ENCODE measurements around the gene EXT2. TPM values are rescaled to one million over a fixed set of nuclear protein-coding genes. Genes with fewer than 3 reads are reported as not detected.

EXT2 gene
- total RNA-seq, 1 donor: 174 TPM

DNA sequence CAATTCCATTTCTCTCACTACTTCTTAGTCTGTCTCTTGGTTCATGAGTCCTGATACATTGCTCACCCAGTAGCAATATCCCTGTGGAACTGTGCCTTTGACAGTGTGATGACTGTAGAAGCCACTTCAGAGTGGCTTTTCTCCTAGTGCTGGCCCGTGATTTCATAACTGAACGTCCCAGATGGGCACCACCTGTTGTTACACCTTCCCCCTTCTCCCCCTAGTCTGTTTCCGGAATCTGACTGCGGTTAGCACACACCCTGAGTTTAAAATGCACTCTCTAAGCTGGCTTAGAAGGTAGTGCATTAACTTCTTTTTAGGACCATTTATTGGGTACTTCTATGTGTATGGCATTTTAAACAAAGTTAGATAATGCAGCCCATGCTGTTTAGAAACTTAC, 131.5 kb downstream of the EXT2 start:
- H3K4me3 ChIP-seq (ENCODE audit: insufficient read depth, low read length): no peak overlapping the region
- no peaks in the 10 kb centered on the region for H3K27me3 ChIP-seq (ENCODE audit: insufficient read depth, low read length)
- H3K4me2 ChIP-seq (ENCODE audit: insufficient read depth, low read length): no peak overlapping the region
- H3K27ac ChIP-seq (ENCODE audit: low read depth, low read length): no peak overlapping the region
- no peaks in the 10 kb centered on the region for H3K79me2 ChIP-seq (ENCODE audit: insufficient read depth, low read length)
- H3K4me1 ChIP-seq (ENCODE audit: insufficient read depth, low read length): peaks cover 49% of the 10 kb centered on the region
- no peak overlapping the region for H2AFZ ChIP-seq (ENCODE audit: low read length)
- TF ChIP-seq, protein P1, sequence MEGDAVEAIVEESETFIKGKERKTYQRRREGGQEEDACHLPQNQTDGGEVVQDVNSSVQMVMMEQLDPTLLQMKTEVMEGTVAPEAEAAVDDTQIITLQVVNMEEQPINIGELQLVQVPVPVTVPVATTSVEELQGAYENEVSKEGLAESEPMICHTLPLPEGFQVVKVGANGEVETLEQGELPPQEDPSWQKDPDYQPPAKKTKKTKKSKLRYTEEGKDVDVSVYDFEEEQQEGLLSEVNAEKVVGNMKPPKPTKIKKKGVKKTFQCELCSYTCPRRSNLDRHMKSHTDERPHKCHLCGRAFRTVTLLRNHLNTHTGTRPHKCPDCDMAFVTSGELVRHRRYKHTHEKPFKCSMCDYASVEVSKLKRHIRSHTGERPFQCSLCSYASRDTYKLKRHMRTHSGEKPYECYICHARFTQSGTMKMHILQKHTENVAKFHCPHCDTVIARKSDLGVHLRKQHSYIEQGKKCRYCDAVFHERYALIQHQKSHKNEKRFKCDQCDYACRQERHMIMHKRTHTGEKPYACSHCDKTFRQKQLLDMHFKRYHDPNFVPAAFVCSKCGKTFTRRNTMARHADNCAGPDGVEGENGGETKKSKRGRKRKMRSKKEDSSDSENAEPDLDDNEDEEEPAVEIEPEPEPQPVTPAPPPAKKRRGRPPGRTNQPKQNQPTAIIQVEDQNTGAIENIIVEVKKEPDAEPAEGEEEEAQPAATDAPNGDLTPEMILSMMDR (IDR thresholded peaks at IDR 0.05; ENCODE audit: extremely low read depth, low read depth, low read length): no peak
- no peaks in the 10 kb centered on the region for H4K20me1 ChIP-seq (ENCODE audit: insufficient read depth, low read length)
- H3K36me3 ChIP-seq (ENCODE audit: insufficient read depth, low read length): no peaks in the 10 kb centered on the region
- no peaks in the 10 kb centered on the region for H3K9me3 ChIP-seq (ENCODE audit: low read depth, low read length)
- no peak for DNase-seq (ENCODE audit: insufficient read length, low spot score, missing footprints)

DNA sequence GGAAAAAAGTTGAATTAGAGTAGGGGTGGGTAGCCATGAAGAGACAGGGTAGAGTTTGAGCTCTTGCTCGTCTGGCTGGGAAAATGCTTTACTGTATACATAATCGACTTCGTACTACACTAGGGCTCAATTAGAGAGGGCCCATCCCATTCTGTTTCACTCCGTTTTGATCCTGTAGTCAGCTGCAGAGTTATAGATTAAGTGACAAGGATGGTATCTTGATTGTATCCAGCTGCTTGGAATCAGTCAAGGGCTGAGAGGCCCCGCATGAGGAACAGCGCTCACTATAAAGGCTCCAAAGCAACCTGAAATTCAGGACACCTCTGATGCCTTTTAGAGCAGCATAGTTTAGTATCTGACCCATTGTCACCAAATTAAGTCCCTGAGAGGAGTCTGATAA, 132.9 kb downstream of the EXT2 start:
- Histone ChIP-seq H3K27me3 (ENCODE audit: insufficient read depth, low read length) (no peaks in the 10 kb centered on the region), H2AFZ (ENCODE audit: low read length) (no peak overlapping the region), H3K27ac (ENCODE audit: low read depth, low read length) (no peak overlapping the region), H3K79me2 (ENCODE audit: insufficient read depth, low read length) (no peaks in the 10 kb centered on the region), H3K4me3 (ENCODE audit: insufficient read depth, low read length) (no peak overlapping the region), H3K9me3 (ENCODE audit: low read depth, low read length) (no peaks in the 10 kb centered on the region), H3K4me2 (ENCODE audit: insufficient read depth, low read length) (no peak overlapping the region), H3K36me3 (ENCODE audit: insufficient read depth, low read length) (no peaks in the 10 kb centered on the region), H3K4me1 (ENCODE audit: insufficient read depth, low read length) (peaks cover 40% of the 10 kb centered on the region), H4K20me1 (ENCODE audit: insufficient read depth, low read length) (no peaks in the 10 kb centered on the region)
- TF ChIP-seq, protein P1 (IDR thresholded peaks at IDR 0.05; ENCODE audit: extremely low read depth, low read depth, low read length): no peak
- DNase-seq (ENCODE audit: insufficient read length, low spot score, missing footprints): no peak

DNA sequence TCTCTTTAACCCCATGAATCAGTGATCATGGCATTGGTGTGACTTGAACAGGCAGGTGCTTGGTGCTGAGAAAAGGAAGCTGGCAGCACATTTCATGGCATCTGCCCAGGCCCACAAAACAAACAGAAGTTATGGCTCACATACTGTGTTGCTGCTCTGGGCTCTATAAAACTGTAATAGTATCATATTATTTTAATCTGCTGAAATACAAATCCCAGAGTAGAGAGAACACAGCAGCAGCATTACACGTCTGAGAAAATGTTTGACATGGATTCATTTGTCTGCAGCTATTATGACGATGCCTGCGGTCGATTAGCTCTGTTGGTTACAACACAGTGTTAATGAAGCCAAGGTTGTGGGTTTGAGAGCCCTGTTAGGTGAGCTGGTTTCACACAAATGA, 133.6 kb downstream of the EXT2 start:
- Histone ChIP-seq H3K27me3 (ENCODE audit: insufficient read depth, low read length) (no peaks in the 10 kb centered on the region), H3K4me1 (ENCODE audit: insufficient read depth, low read length) (peaks cover 34% of the 10 kb centered on the region), H4K20me1 (ENCODE audit: insufficient read depth, low read length) (no peaks in the 10 kb centered on the region), H3K27ac (ENCODE audit: low read depth, low read length) (peak overlapping the region; percentile 12), H3K9me3 (ENCODE audit: low read depth, low read length) (no peaks in the 10 kb centered on the region), H2AFZ (ENCODE audit: low read length) (no peak overlapping the region), H3K36me3 (ENCODE audit: insufficient read depth, low read length) (no peaks in the 10 kb centered on the region), H3K4me3 (ENCODE audit: insufficient read depth, low read length) (no peak overlapping the region), H3K4me2 (ENCODE audit: insufficient read depth, low read length) (peak overlapping the region; percentile 22), H3K79me2 (ENCODE audit: insufficient read depth, low read length) (no peaks in the 10 kb centered on the region)
- no peak for DNase-seq (ENCODE audit: insufficient read length, low spot score, missing footprints)
- TF ChIP-seq, protein P1 (IDR thresholded peaks at IDR 0.05; ENCODE audit: extremely low read depth, low read depth, low read length): no peak

DNA sequence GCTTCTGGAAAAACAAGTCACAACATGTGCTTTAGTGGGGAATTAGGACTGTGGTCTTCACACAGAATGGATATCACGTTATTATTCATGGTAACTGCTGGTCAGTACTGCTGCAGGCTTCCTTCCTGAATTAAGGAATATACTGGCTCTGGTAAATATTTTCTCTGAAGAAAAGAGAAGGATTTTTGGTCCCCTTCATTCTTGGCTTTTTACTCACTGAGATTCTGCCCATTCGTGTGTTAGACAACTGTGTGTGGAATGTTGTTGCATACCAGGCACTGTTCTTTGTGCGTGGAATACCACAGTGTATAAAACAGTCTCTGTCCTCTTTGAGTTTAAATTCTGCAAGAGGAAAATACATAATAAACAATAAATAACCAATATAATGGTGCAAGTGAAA, 134.1 kb downstream of the EXT2 start:
- Histone ChIP-seq H3K4me2 (ENCODE audit: insufficient read depth, low read length) (peak overlapping the region; percentile 22), H2AFZ (ENCODE audit: low read length) (no peak overlapping the region), H3K4me1 (ENCODE audit: insufficient read depth, low read length) (peaks cover 30% of the 10 kb centered on the region), H3K36me3 (ENCODE audit: insufficient read depth, low read length) (no peaks in the 10 kb centered on the region), H4K20me1 (ENCODE audit: insufficient read depth, low read length) (no peaks in the 10 kb centered on the region), H3K27ac (ENCODE audit: low read depth, low read length) (peak overlapping the region; percentile 12), H3K9me3 (ENCODE audit: low read depth, low read length) (no peaks in the 10 kb centered on the region), H3K79me2 (ENCODE audit: insufficient read depth, low read length) (no peaks in the 10 kb centered on the region), H3K4me3 (ENCODE audit: insufficient read depth, low read length) (no peak overlapping the region), H3K27me3 (ENCODE audit: insufficient read depth, low read length) (no peaks in the 10 kb centered on the region)
- TF ChIP-seq, protein P1 (IDR thresholded peaks at IDR 0.05; ENCODE audit: extremely low read depth, low read depth, low read length): no peak
- DNase-seq (ENCODE audit: insufficient read length, low spot score, missing footprints): no peak
